Osteocyte (in vitro differentiated cells): ENCODE measurements around the gene GMFB. TPM values are rescaled to one million over a fixed set of nuclear protein-coding genes. Genes with fewer than 3 reads are reported as not detected.

Experiments used
- DNase-seq: peaks from one replicate; pipeline ENCODE4 v3.0.0; 2021; ENCODE audit warnings: mixed read lengths; ENCODE audit not compliant: unreplicated experiment; ENCODE audit errors: extremely low spot score
- H3K27ac Mint-ChIP-seq: one replicate; pipeline ENCODE4 v1.8.0; 2021; ENCODE audit warnings: mild to moderate bottlenecking, mixed read lengths; ENCODE audit not compliant: unreplicated experiment
- H3K27me3 Mint-ChIP-seq: one replicate; pipeline ENCODE4 v1.8.0; 2021; ENCODE audit warnings: mixed read lengths; ENCODE audit not compliant: unreplicated experiment
- H3K36me3 Mint-ChIP-seq: one replicate; pipeline ENCODE4 v1.8.0; 2021; ENCODE audit warnings: mixed read lengths; ENCODE audit not compliant: unreplicated experiment
- H3K4me1 Mint-ChIP-seq: one replicate; pipeline ENCODE4 v1.8.0; 2021; ENCODE audit warnings: mixed read lengths; ENCODE audit not compliant: unreplicated experiment
- H3K4me3 Mint-ChIP-seq: one replicate; pipeline ENCODE4 v1.8.0; 2021; ENCODE audit warnings: mild to moderate bottlenecking, moderate library complexity, mixed read lengths; ENCODE audit not compliant: unreplicated experiment
- H3K9me3 Mint-ChIP-seq: one replicate; pipeline ENCODE4 v1.8.0; 2021; ENCODE audit warnings: mixed read lengths; ENCODE audit not compliant: unreplicated experiment
- CTCF ChIP-seq: fragments of 200-600 bp; sonication (generic); IDR thresholded peaks from 2 replicates; pipeline ENCODE4 v1.5.0; 2021; ENCODE audit warnings: antibody characterized with exemption, mild to moderate bottlenecking, moderate library complexity
- total RNA-seq: library from RNA; stranded (reverse); gene quantifications from 2 replicates; pipeline ENCODE4 v1.2.1, GENCODE V29; 2021

The GMFB gene
- total RNA-seq, 1 donor from 2014 or later = 54.4 TPM

GRCh38 chr14:54502602-54503001, 13.8 kb upstream of the GMFB start:
- Mint-ChIP-seq H3K9me3 (no peaks in the 10 kb centered on the region), H3K27ac (no peak overlapping the region), H3K27me3 (peaks cover 23% of the 10 kb centered on the region), H3K36me3 (no peaks in the 10 kb centered on the region), H3K4me1 (no peaks in the 10 kb centered on the region), H3K4me3 (no peak overlapping the region)
- no peak for DNase-seq
- TF ChIP-seq CTCF = no peak

- H3K27me3 Mint-ChIP-seq = peaks cover 23% of the 10 kb centered on the region
- no peak overlapping the region for H3K27ac Mint-ChIP-seq
- no peak for DNase-seq
- TF ChIP-seq CTCF = no peak
- H3K9me3 Mint-ChIP-seq = no peaks in the 10 kb centered on the region
- H3K36me3 Mint-ChIP-seq = no peaks in the 10 kb centered on the region
- no peaks in the 10 kb centered on the region for H3K4me1 Mint-ChIP-seq
- no peak overlapping the region for H3K4me3 Mint-ChIP-seq
Observed at GRCh38 chr14:54501480-54501879, 12.7 kb upstream of the GMFB start.

- H3K27me3 Mint-ChIP-seq = peaks cover 23% of the 10 kb centered on the region
- H3K4me1 Mint-ChIP-seq = no peaks in the 10 kb centered on the region
- TF ChIP-seq CTCF = no peak
- no peaks in the 10 kb centered on the region for H3K36me3 Mint-ChIP-seq
- DNase-seq = no peak
- H3K9me3 Mint-ChIP-seq = no peaks in the 10 kb centered on the region
- no peak overlapping the region for H3K4me3 Mint-ChIP-seq
- no peak overlapping the region for H3K27ac Mint-ChIP-seq
Observed at GRCh38 chr14:54500744-54501143, 12.0 kb upstream of the GMFB start.

- no peak for DNase-seq
- Mint-ChIP-seq H3K9me3 (no peaks in the 10 kb centered on the region), H3K27ac (no peak overlapping the region), H3K4me3 (no peak overlapping the region), H3K27me3 (peaks cover 20% of the 10 kb centered on the region), H3K4me1 (no peaks in the 10 kb centered on the region), H3K36me3 (no peaks in the 10 kb centered on the region)
- TF ChIP-seq CTCF = no peak
Observed at GRCh38 chr14:54498579-54498978, 9.8 kb upstream of the GMFB start.

- no peaks in the 10 kb centered on the region for H3K4me1 Mint-ChIP-seq
Observed at GRCh38 chr14:54498095-54498531, 9.3 kb upstream of the GMFB start.

More at GRCh38 chr14:54498095-54498531, 9.3 kb upstream of the GMFB start:
- Mint-ChIP-seq H3K27ac (no peak overlapping the region), H3K9me3 (no peaks in the 10 kb centered on the region), H3K27me3 (peaks cover 20% of the 10 kb centered on the region), H3K4me3 (no peak overlapping the region), H3K36me3 (no peaks in the 10 kb centered on the region)
- DNase-seq = no peak
- TF ChIP-seq CTCF = no peak
